ENCODE data around the gene NUP210L. TPM values are rescaled to one million over a fixed set of nuclear protein-coding genes. Genes with fewer than 3 reads are reported as not detected.

NUP210L gene
- total RNA-seq, 5 donors from 2014 or later (not counting 1 experiment from before 2014, with no cell fraction given): 0.10 to 0.35 (median 0.18) TPM

GRCh38 chr1:154182344-154183045, 27.6 kb upstream of the NUP210L start:
- ChIA-PET CTCF (interaction anchor here in 1 of 2 donors (0.6 to 2.5 kb wide), 3 partner anchors 25 to 112 kb away, joined by 3 to 10 read pairs (median 4); partner anchors contain the start of gene UBAP2L), POLR2A (interaction anchor here in 1 of 2 donors (0.5 to 2.1 kb wide), 2 partner anchors 24 to 956 kb away, joined by 3 to 8 read pairs; no protein-coding TSS in a partner anchor)
- Mint-ChIP-seq H3K4me1 (peaks cover 56 to 60% (median 58%) of the 10 kb centered on the region in 3 donors), H3K27me3 (no peaks in the 10 kb centered on the region), H3K4me3 (peak overlapping the region; percentile 95 to 100 (median 100)), H3K9me3 (no peaks in the 10 kb centered on the region), H3K36me3 (peaks cover 19% of the 10 kb centered on the region), H3K27ac (peak overlapping the region; percentile 100)
- ATAC-seq (replicated peaks in 1 of 4): peak; percentile 43 to 59 (median 54)
- no peaks in the 10 kb centered on the region for H3K27me3 ChIP-seq (replicated peaks in 1 of 2; ENCODE audit: control insufficient read depth in 2 of 2, extremely low read depth in 1 of 2, insufficient read depth in 2 of 2, low read length in 1 of 2)
- WGBS (ENCODE audit: insufficient coverage): 0% methylated on average over 19 of the region's 35 CpGs
- H3K36me3 ChIP-seq (ENCODE audit: control insufficient read depth in 2 of 2, extremely low read depth in 1 of 2, insufficient read depth in 1 of 2, low read length in 1 of 2): peaks cover 0 to 15% of the 10 kb centered on the region in 2 donors
- peak overlapping the region; percentile 94 to 96 for H3K4me3 ChIP-seq (ENCODE audit: control insufficient read depth in 1 of 2, extremely low read depth in 1 of 2, low read length in 1 of 2)
- H3K4me1 ChIP-seq (ENCODE audit: control insufficient read depth in 1 of 2, extremely low read depth in 1 of 2, insufficient read depth in 2 of 2, low read length in 2 of 2): peaks cover 39 to 53% of the 10 kb centered on the region in 2 experiments
- no peaks in the 10 kb centered on the region for H3K9me3 ChIP-seq
- H3K27ac ChIP-seq (ENCODE audit: low read length): peak overlapping the region; percentile 86
- DNase-seq: peak in 32 of 35 experiments; percentile 21 to 76 (median 52)

GRCh38 chr1:154181944-154182343, 27.1 kb upstream of the NUP210L start:
- Histone ChIP-seq H3K27me3 (replicated peaks in 1 of 2; ENCODE audit: control insufficient read depth in 2 of 2, extremely low read depth in 1 of 2, insufficient read depth in 2 of 2, low read length in 1 of 2) (no peaks in the 10 kb centered on the region), H3K27ac (ENCODE audit: low read length) (peak overlapping the region; percentile 86), H3K4me1 (ENCODE audit: control insufficient read depth in 1 of 2, extremely low read depth in 1 of 2, insufficient read depth in 2 of 2, low read length in 2 of 2) (peaks cover 44 to 58% of the 10 kb centered on the region in 2 experiments), H3K36me3 (ENCODE audit: control insufficient read depth in 2 of 2, extremely low read depth in 1 of 2, insufficient read depth in 1 of 2, low read length in 1 of 2) (peaks cover 0 to 18% of the 10 kb centered on the region in 2 donors), H3K4me3 (ENCODE audit: control insufficient read depth in 1 of 2, extremely low read depth in 1 of 2, low read length in 1 of 2) (peak overlapping the region; percentile 94 to 96), H3K9me3 (no peaks in the 10 kb centered on the region)
- Mint-ChIP-seq H3K4me3 (peak overlapping the region; percentile 95 to 100 (median 100)), H3K36me3 (peaks cover 23% of the 10 kb centered on the region), H3K9me3 (no peaks in the 10 kb centered on the region), H3K27me3 (no peaks in the 10 kb centered on the region), H3K4me1 (peaks cover 62 to 65% (median 63%) of the 10 kb centered on the region in 3 donors), H3K27ac (peak overlapping the region; percentile 100)
- ATAC-seq (replicated peaks in 1 of 4) (peak in 1 of 4 experiments; percentile 65), DNase-seq (peak in 5 of 35 experiments; percentile 41 to 62 (median 50))
- CTCF ChIA-PET: interaction anchor here in 1 of 2 donors (1.9 to 2.5 kb wide), 2 partner anchors 24 to 38 kb away, joined by 4 to 10 read pairs; partner anchors contain the start of gene UBAP2L
- no CpG with 5 or more reads among the region's 6 CpGs for WGBS (ENCODE audit: insufficient coverage)
- POLR2A ChIA-PET: interaction anchor here in 1 of 2 donors (2.1 kb wide), 1 partner anchor 24 kb away, joined by 8 read pairs; no protein-coding TSS in a partner anchor

GRCh38 chr1:154179946-154180687, 25.2 kb upstream of the NUP210L start:
- Histone ChIP-seq H3K27me3 (replicated peaks in 1 of 2; ENCODE audit: control insufficient read depth in 2 of 2, extremely low read depth in 1 of 2, insufficient read depth in 2 of 2, low read length in 1 of 2) (no peaks in the 10 kb centered on the region), H3K9me3 (no peaks in the 10 kb centered on the region), H3K27ac (ENCODE audit: low read length) (peak overlapping the region; percentile 71), H3K4me1 (ENCODE audit: control insufficient read depth in 1 of 2, extremely low read depth in 1 of 2, insufficient read depth in 2 of 2, low read length in 2 of 2) (peaks cover 54 to 74% of the 10 kb centered on the region in 2 experiments), H3K4me3 (ENCODE audit: control insufficient read depth in 1 of 2, extremely low read depth in 1 of 2, low read length in 1 of 2) (peak overlapping the region; percentile 20 to 96), H3K36me3 (ENCODE audit: control insufficient read depth in 2 of 2, extremely low read depth in 1 of 2, insufficient read depth in 1 of 2, low read length in 1 of 2) (peaks cover 0 to 31% of the 10 kb centered on the region in 2 donors)
- H3K9me3 Mint-ChIP-seq: no peaks in the 10 kb centered on the region
- peak in 1 of 35 experiments; percentile 21 for DNase-seq
- peaks cover 72 to 79% (median 78%) of the 10 kb centered on the region in 3 donors for H3K4me1 Mint-ChIP-seq
- ChIA-PET CTCF (interaction anchor here (0.7 to 2.5 kb wide), 2 partner anchors 20 to 22 kb away, joined by 3 to 10 read pairs; no protein-coding TSS in a partner anchor), POLR2A (interaction anchor here (0.6 to 1.3 kb wide), 7 partner anchors 13 to 1386 kb away, joined by 3 to 8 read pairs (median 3); partner anchors contain the start of gene UBAP2L (in 1 of the 2))
- no peak for ATAC-seq (replicated peaks in 1 of 4)
- no CpG with 5 or more reads among the region's 3 CpGs for WGBS (ENCODE audit: insufficient coverage)
- peaks cover 32% of the 10 kb centered on the region for H3K36me3 Mint-ChIP-seq
- no peaks in the 10 kb centered on the region for H3K27me3 Mint-ChIP-seq
- peak overlapping the region; percentile 95 to 100 (median 100) for H3K4me3 Mint-ChIP-seq
- H3K27ac Mint-ChIP-seq: peak overlapping the region; percentile 83 to 88

GRCh38 chr1:154178911-154179811, 24.3 kb upstream of the NUP210L start:
- peak overlapping the region; percentile 95 to 100 (median 100) for H3K4me3 Mint-ChIP-seq
- H3K9me3 Mint-ChIP-seq: no peaks in the 10 kb centered on the region
- peaks cover 32% of the 10 kb centered on the region for H3K36me3 Mint-ChIP-seq
- ATAC-seq (replicated peaks in 1 of 4): no peak
- WGBS (ENCODE audit: insufficient coverage): 87% methylated on average over 3 of the region's 10 CpGs
- Histone ChIP-seq H3K4me3 (ENCODE audit: control insufficient read depth in 1 of 2, extremely low read depth in 1 of 2, low read length in 1 of 2) (peak overlapping the region; percentile 11 to 26), H3K27me3 (replicated peaks in 1 of 2; ENCODE audit: control insufficient read depth in 2 of 2, extremely low read depth in 1 of 2, insufficient read depth in 2 of 2, low read length in 1 of 2) (no peaks in the 10 kb centered on the region), H3K27ac (ENCODE audit: low read length) (peak overlapping the region; percentile 71), H3K36me3 (ENCODE audit: control insufficient read depth in 2 of 2, extremely low read depth in 1 of 2, insufficient read depth in 1 of 2, low read length in 1 of 2) (peaks cover 0 to 39% of the 10 kb centered on the region in 2 donors), H3K9me3 (no peaks in the 10 kb centered on the region), H3K4me1 (ENCODE audit: control insufficient read depth in 1 of 2, extremely low read depth in 1 of 2, insufficient read depth in 2 of 2, low read length in 2 of 2) (peaks cover 54 to 74% of the 10 kb centered on the region in 2 experiments)
- POLR2A ChIA-PET: interaction anchor here (0.6 to 1.9 kb wide), 4 partner anchors 13 to 187 kb away, joined by 3 to 8 read pairs (median 4); no protein-coding TSS in a partner anchor
- peak overlapping the region; percentile 83 to 88 for H3K27ac Mint-ChIP-seq
- H3K4me1 Mint-ChIP-seq: peaks cover 74 to 84% (median 82%) of the 10 kb centered on the region in 3 donors
- no peaks in the 10 kb centered on the region for H3K27me3 Mint-ChIP-seq
- CTCF ChIA-PET: interaction anchor here in 1 of 2 donors (0.7 to 1.3 kb wide), 4 partner anchors 13 to 93 kb away, joined by 3 to 5 read pairs (median 3); no protein-coding TSS in a partner anchor
- DNase-seq: no peak

GRCh38 chr1:154178013-154178412, 23.1 kb upstream of the NUP210L start:
- no peaks in the 10 kb centered on the region for H3K9me3 Mint-ChIP-seq
- H3K9me3 ChIP-seq: no peaks in the 10 kb centered on the region
- peaks cover 32% of the 10 kb centered on the region for H3K36me3 Mint-ChIP-seq
- ChIA-PET POLR2A (interaction anchor here in 1 of 2 donors (0.5 to 1.9 kb wide), 3 partner anchors 21 to 259 kb away, joined by 3 to 6 read pairs (median 4); no protein-coding TSS in a partner anchor), CTCF (interaction anchor here in 1 of 2 donors (0.7 to 1.3 kb wide), 4 partner anchors 12 to 94 kb away, joined by 3 to 5 read pairs (median 3); no protein-coding TSS in a partner anchor)
- peak overlapping the region; percentile 95 to 100 (median 100) for H3K4me3 Mint-ChIP-seq
- peak overlapping the region; percentile 66 to 83 for H3K27ac Mint-ChIP-seq
- DNase-seq: peak in 1 of 35 experiments; percentile 8
- no peak for ATAC-seq (replicated peaks in 1 of 4)
- no CpG with 5 or more reads among the region's 2 CpGs for WGBS (ENCODE audit: insufficient coverage)
- H3K4me1 Mint-ChIP-seq: peaks cover 69 to 77% (median 76%) of the 10 kb centered on the region in 3 donors
- H3K4me1 ChIP-seq (ENCODE audit: control insufficient read depth in 1 of 2, extremely low read depth in 1 of 2, insufficient read depth in 2 of 2, low read length in 2 of 2): peaks cover 51 to 68% of the 10 kb centered on the region in 2 experiments
- H3K27me3 ChIP-seq (replicated peaks in 1 of 2; ENCODE audit: control insufficient read depth in 2 of 2, extremely low read depth in 1 of 2, insufficient read depth in 2 of 2, low read length in 1 of 2): no peaks in the 10 kb centered on the region
- H3K36me3 ChIP-seq (ENCODE audit: control insufficient read depth in 2 of 2, extremely low read depth in 1 of 2, insufficient read depth in 1 of 2, low read length in 1 of 2): peaks cover 0 to 50% of the 10 kb centered on the region in 2 donors
- no peaks in the 10 kb centered on the region for H3K27me3 Mint-ChIP-seq
- H3K4me3 ChIP-seq (ENCODE audit: control insufficient read depth in 1 of 2, extremely low read depth in 1 of 2, low read length in 1 of 2): no peak overlapping the region
- H3K27ac ChIP-seq (ENCODE audit: low read length): peak overlapping the region; percentile 15

Measured in T-cell (primary cell).